K562 (cell line): ENCODE results near the gene MYL3. TPM values are rescaled to one million over a fixed set of nuclear protein-coding genes. Genes with fewer than 3 reads are reported as not detected.
A peak's percentile ranks its signal among the peaks of the same experiment; 100 is the strongest.

Source experiments
- ATF7 ChIP-seq: fragments of 450-650 bp; IDR thresholded peaks from 2 replicates; pipeline ENCODE4 v1.7.1; 2014; ENCODE audit warnings: mild to moderate bottlenecking, moderate library complexity
- CCAR2 ChIP-seq: fragments of 200-400 bp; formaldehyde crosslinking; IDR thresholded peaks from 2 replicates; pipeline ENCODE4 v1.6.1; 2017; ENCODE audit warnings: mild to moderate bottlenecking, low read depth, low read length
- CTBP1 ChIP-seq: fragments of 450-650 bp; IDR thresholded peaks from 2 replicates; pipeline ENCODE4 v1.6.1; 2016; ENCODE audit warnings: borderline replicate concordance
- KAT8 ChIP-seq: fragments of 450-650 bp; IDR thresholded peaks from 2 replicates; pipeline ENCODE4 v1.6.1; 2016; ENCODE audit warnings: low read depth, mild to moderate bottlenecking
- MAFG ChIP-seq: fragments of 450-650 bp; conservative IDR thresholded peaks from 2 replicates; pipeline ENCODE4 v1.6.1; 2016; ENCODE audit warnings: missing genetic modification characterization, missing compliant biosample characterization
- MTA2 ChIP-seq: fragments of 450-650 bp; IDR thresholded peaks from 2 replicates; pipeline ENCODE4 v1.6.1; 2016; ENCODE audit warnings: low read depth
- NR0B1 ChIP-seq: fragments of 450-650 bp; IDR thresholded peaks from one replicate; pipeline ENCODE4 v1.6.1; 2018; ENCODE audit warnings: mild to moderate bottlenecking, moderate library complexity; ENCODE audit not compliant: partially characterized antibody
- NR3C1 ChIP-seq: sonication (generic); formaldehyde crosslinking; IDR thresholded peaks from 2 replicates; pipeline ENCODE4 v1.8.1; 2022; ENCODE audit warnings: missing genetic modification reagents
- REST ChIP-seq, 2 experiments: fragments of 450-650 bp; formaldehyde crosslinking in 1 of 2; IDR thresholded peaks; 2 replicates each; pipeline versions ENCODE4 v1.4.0 to v1.6.1; 2014 to 2020; ENCODE audit warnings: mild to moderate bottlenecking in 2 of 2, borderline replicate concordance in 1 of 2, low read depth in 1 of 2
- TARDBP ChIP-seq: fragments of 450-650 bp; IDR thresholded peaks from 2 replicates; pipeline ENCODE4 v1.6.1; 2016
- TCF3 ChIP-seq: sonication (generic); formaldehyde crosslinking; IDR thresholded peaks from 2 replicates; pipeline ENCODE4 v1.4.0; 2020; ENCODE audit warnings: mild to moderate bottlenecking, missing genetic modification reagents
- YY1 ChIP-seq, 3 experiments: IDR thresholded peaks; 2 replicates each; pipeline ENCODE4 v1.6.1; 2011; ENCODE audit warnings: low read length in 2 of 3, mild to moderate bottlenecking in 2 of 3, moderate library complexity in 2 of 3, borderline replicate concordance in 1 of 3, control low read depth in 1 of 3, low read depth in 1 of 3; ENCODE audit not compliant: insufficient read depth in 3 of 3, insufficient replicate concordance in 2 of 3, control insufficient read depth in 1 of 3, insufficient read length in 1 of 3; ENCODE audit errors: extremely low read depth in 1 of 3
- ZBTB1 ChIP-seq: sonication (generic); formaldehyde crosslinking; IDR thresholded peaks from 2 replicates; pipeline ENCODE4 v1.8.1; 2023; ENCODE audit warnings: missing genetic modification reagents, low read depth, mild to moderate bottlenecking, borderline replicate concordance
- ZFP1 ChIP-seq: fragments of 450-650 bp; formaldehyde crosslinking; IDR thresholded peaks from 2 replicates; pipeline ENCODE4 v1.4.0; 2020; ENCODE audit warnings: mild to moderate bottlenecking, mixed read lengths
- ZNF165 ChIP-seq: fragments of 250-450 bp; sonication (Bioruptor Pico); IDR thresholded peaks from 2 replicates; pipeline ENCODE4 v1.4.0; 2020; ENCODE audit warnings: borderline replicate concordance
- ZNF785 ChIP-seq: fragments of 250-450 bp; sonication (Bioruptor Pico); IDR thresholded peaks from 2 replicates; pipeline ENCODE4 v1.4.0; 2020; ENCODE audit warnings: mild to moderate bottlenecking
- polyA plus RNA-seq, 8 experiments: library from polyadenylated mRNA; depleted of rRNA in 4 of 8; stranded (reverse) in 5 of 8; unstranded in 3 of 8; fragments of >200 nt; fragmentation: Nextera tagmentation in 2 of 8; fragmentation: Illumina TruSeq in 1 of 8; extraction: Ambion mirVana in 2 of 8; extraction: Trizol in 1 of 8; gene quantifications; 2 replicates each; pipeline versions ENCODE4 v1.2.1 to v1.2.3, GENCODE V29; 2011 to 2014; ENCODE audit warnings: inconsistent platforms in 1 of 8, missing spikeins in 1 of 8
- total RNA-seq, 7 experiments: library from RNA; depleted of rRNA in 6 of 7; stranded (reverse); fragments of >200 nt in 6 of 7; fragmentation: Illumina TruSeq in 2 of 7; extraction: Trizol in 2 of 7; gene quantifications; 2 replicates each; pipeline versions ENCODE4 v1.2.1 to v1.2.3, GENCODE V29; 2011 to 2021; ENCODE audit warnings: low replicate concordance in 1 of 7
- TF ChIP-seq, protein P1 (sequence below): fragments of 450-650 bp; formaldehyde crosslinking; conservative IDR thresholded peaks from 2 replicates; pipeline ENCODE4 v1.4.0; 2022; ENCODE audit warnings: mild to moderate bottlenecking, missing genetic modification characterization

The MYL3 gene
- total and polyA plus RNA-seq, 9 of the 15 experiments (the other 6 are each of a cell fraction or from before 2014, with no cell fraction given) = 0.14 to 0.45 TPM; not detected in 7

- TF ChIP-seq REST (IDR thresholded peaks at IDR 0.05; ENCODE audit: borderline replicate concordance) (peak; percentile 90), REST (CRISPR knock-in tag; IDR thresholded peaks at IDR 0.05; ENCODE audit: low read depth) (no peak), CTBP1 (peak; percentile 82), TARDBP (0 out of 2 replicates have a peak, but pooled peaks have one; percentile 58), ZNF165 (CRISPR knock-in tag) (no peak), KAT8 (no peak), MTA2 (peak; percentile 10; the same call in 1 of the 2 replicates), ZBTB1 (no peak), MAFG (tag) (no peak), NR3C1 (CRISPR knock-in tag) (no peak), ZNF785 (CRISPR knock-in tag) (no peak), YY1 (IDR thresholded peaks at IDR 0.05; ENCODE audit: borderline replicate concordance in 1 of 3, control insufficient read depth in 1 of 3, extremely low read depth in 1 of 3, insufficient read depth in 3 of 3, insufficient read length in 1 of 3, insufficient replicate concordance in 2 of 3, low read depth in 1 of 3, low read length in 2 of 3) (peak in 1 of 3 experiments; percentile 40), NR0B1 (no peak), TCF3 (CRISPR knock-in tag) (peak; percentile 14; the same call in 1 of the 2 replicates), CCAR2 (no peak), ATF7 (peak; percentile 66; the same call in 1 of the 2 replicates), ZFP1 (CRISPR knock-in tag) (no peak)
- TF ChIP-seq, protein P1, sequence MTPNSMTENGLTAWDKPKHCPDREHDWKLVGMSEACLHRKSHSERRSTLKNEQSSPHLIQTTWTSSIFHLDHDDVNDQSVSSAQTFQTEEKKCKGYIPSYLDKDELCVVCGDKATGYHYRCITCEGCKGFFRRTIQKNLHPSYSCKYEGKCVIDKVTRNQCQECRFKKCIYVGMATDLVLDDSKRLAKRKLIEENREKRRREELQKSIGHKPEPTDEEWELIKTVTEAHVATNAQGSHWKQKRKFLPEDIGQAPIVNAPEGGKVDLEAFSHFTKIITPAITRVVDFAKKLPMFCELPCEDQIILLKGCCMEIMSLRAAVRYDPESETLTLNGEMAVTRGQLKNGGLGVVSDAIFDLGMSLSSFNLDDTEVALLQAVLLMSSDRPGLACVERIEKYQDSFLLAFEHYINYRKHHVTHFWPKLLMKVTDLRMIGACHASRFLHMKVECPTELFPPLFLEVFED (CRISPR knock-in tag) = no peak
These were observed 32.0 kb upstream of the MYL3 start (continued) for GRCh38 chr3:46895204-46895660.
